ENCODE data around the gene WASF1.

The WASF1 gene

DNA sequence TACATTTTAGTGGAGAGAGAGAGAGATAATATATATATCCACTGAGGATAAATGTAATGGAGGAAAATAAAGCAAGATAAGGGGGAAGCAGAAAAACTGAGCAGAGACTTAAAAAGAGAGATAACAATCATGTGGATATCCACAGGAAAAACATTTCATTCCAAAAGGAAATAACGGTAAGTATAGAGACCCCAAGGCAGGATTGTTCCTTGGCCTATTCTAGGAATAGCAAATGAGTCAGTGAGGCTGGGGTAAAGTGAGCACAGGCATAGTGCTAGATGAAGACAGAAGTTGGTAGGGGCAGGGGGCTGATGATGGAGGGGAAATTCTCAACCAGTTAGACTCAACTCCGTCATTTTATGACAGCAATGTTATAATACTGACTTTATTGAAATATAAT lies 12.0 kb upstream of the WASF1 start:
- TF ChIP-seq CTCF (IDR thresholded peaks at IDR 0.05; ENCODE audit: borderline replicate concordance, control extremely low read depth, extremely low read depth, insufficient read depth, missing control alignments): no peak
- no peak for DNase-seq (ENCODE audit: low spot score)
- in situ Hi-C loops (cut with MboI; ENCODE audit: low sequenced_read_pairs, unreplicated experiment): no loop called here

GRCh38 chr6:110190726-110191125 lies 11.3 kb upstream of the WASF1 start:
- in situ Hi-C loops (cut with MboI; ENCODE audit: low sequenced_read_pairs, unreplicated experiment): no loop called here
- no peak for TF ChIP-seq CTCF (IDR thresholded peaks at IDR 0.05; ENCODE audit: borderline replicate concordance, control extremely low read depth, extremely low read depth, insufficient read depth, missing control alignments)
- no peak for DNase-seq (ENCODE audit: low spot score)

GRCh38 chr6:110188791-110189190 lies 9.3 kb upstream of the WASF1 start:
- in situ Hi-C loops (cut with MboI; ENCODE audit: low sequenced_read_pairs, unreplicated experiment): no loop called here
- TF ChIP-seq CTCF (IDR thresholded peaks at IDR 0.05; ENCODE audit: borderline replicate concordance, control extremely low read depth, extremely low read depth, insufficient read depth, missing control alignments): no peak
- no peak for DNase-seq (ENCODE audit: low spot score)

DNA sequence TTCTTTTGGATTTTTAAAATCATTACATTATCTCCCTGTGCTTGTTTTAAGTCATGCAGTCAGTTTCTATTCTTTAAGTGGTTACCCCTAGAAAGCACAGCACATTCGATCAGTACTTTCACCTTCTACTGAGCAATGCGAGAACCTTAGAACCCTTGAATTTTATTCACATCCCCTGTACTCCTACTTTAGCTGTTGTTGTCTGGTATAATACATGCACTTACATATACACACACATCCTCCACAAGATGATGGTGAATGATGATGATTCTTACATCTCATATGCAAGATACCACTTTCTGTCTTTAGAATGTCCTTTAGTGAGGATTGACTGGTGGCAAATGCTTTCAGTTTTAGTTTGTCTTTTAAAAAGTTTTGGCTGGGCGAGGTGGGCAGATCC lies 6.4 kb upstream of the WASF1 start:
- in situ Hi-C loops (cut with MboI; ENCODE audit: low sequenced_read_pairs, unreplicated experiment): no loop called here

DNA sequence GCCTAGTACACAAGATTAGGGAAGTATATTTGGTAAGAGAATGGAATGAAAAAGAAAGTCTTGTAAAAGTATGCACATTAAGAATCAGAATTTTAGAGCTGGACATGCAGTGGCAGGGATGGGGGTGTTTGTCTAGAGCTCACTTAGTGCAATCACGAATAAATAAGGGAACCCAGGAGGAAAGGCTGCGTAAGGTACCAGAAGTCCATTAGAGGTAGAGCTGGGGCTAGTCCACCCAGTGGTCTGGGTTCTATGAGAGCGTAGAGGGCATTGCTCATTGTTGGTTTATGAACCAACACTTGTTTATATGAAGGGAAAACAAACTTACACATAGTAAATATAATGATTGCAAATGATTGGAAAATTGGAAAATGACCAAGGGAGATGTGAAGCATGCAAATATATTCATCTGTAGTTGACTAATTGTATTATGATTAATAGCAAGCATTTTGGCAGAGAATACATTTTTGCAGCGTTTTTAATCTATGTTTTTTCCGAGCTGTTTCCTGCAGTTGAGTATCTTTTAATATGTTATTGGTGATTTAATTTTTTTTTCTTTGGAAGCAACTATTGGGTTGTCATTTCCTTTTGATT lies 3.9 kb upstream of the WASF1 start:
- no peak for TF ChIP-seq CTCF (IDR thresholded peaks at IDR 0.05; ENCODE audit: borderline replicate concordance, control extremely low read depth, extremely low read depth, insufficient read depth, missing control alignments)
- DNase-seq (ENCODE audit: low spot score): no peak
- in situ Hi-C loops (cut with MboI; ENCODE audit: low sequenced_read_pairs, unreplicated experiment): no loop called here

More for the DNA sequence above, 6.4 kb upstream of the WASF1 start:
- DNase-seq (ENCODE audit: low spot score): peak; percentile 49
- TF ChIP-seq CTCF (IDR thresholded peaks at IDR 0.05; ENCODE audit: borderline replicate concordance, control extremely low read depth, extremely low read depth, insufficient read depth, missing control alignments): no peak

GRCh38 chr6:110181131-110182030 lies 1.9 kb upstream of the WASF1 start:
- in situ Hi-C loops (cut with MboI; ENCODE audit: low sequenced_read_pairs, unreplicated experiment): no loop called here
- DNase-seq (ENCODE audit: low spot score): peak; percentile 35
- TF ChIP-seq CTCF (IDR thresholded peaks at IDR 0.05; ENCODE audit: borderline replicate concordance, control extremely low read depth, extremely low read depth, insufficient read depth, missing control alignments): no peak
